Nephron progenitor cell (in vitro differentiated cells): Measurements from ENCODE around the gene ACTR3C.

Source experiments
- DNase-seq: peaks from one replicate; pipeline ENCODE4 v3.0.0; 2021
- H3K27ac Mint-ChIP-seq: 2 replicates; pipeline ENCODE4 v1.8.0; 2021; ENCODE audit warnings: mild to moderate bottlenecking, moderate library complexity, mixed read lengths
- H3K27me3 Mint-ChIP-seq: 2 replicates; pipeline ENCODE4 v1.8.0; 2021; ENCODE audit warnings: mild to moderate bottlenecking, low read depth, mixed read lengths; ENCODE audit not compliant: poor library complexity
- H3K36me3 Mint-ChIP-seq: 2 replicates; pipeline ENCODE4 v1.8.0; 2021; ENCODE audit warnings: low read depth, mixed read lengths
- H3K4me1 Mint-ChIP-seq: 2 replicates; pipeline ENCODE4 v1.8.0; 2021; ENCODE audit warnings: mixed read lengths
- H3K4me3 Mint-ChIP-seq: 2 replicates; pipeline ENCODE4 v1.8.0; 2021; ENCODE audit warnings: mild to moderate bottlenecking, moderate library complexity, mixed read lengths
- H3K9me3 Mint-ChIP-seq: 2 replicates; pipeline ENCODE4 v1.8.0; 2021; ENCODE audit warnings: mild to moderate bottlenecking, moderate library complexity, mixed read lengths
- CTCF ChIP-seq: fragments of 200-600 bp; sonication (generic); IDR thresholded peaks from 2 replicates; pipeline ENCODE4 v1.5.0; 2021; ENCODE audit warnings: antibody characterized with exemption

Gene ACTR3C

GRCh38 chr7:150340024-150340749 is 16.8 kb upstream of the ACTR3C start:
- Mint-ChIP-seq H3K27ac (no peak overlapping the region), H3K27me3 (peaks cover 73% of the 10 kb centered on the region), H3K4me1 (peaks cover 47% of the 10 kb centered on the region), H3K9me3 (peaks cover 19% of the 10 kb centered on the region), H3K36me3 (no peaks in the 10 kb centered on the region), H3K4me3 (peak overlapping the region; percentile 47)
- DNase-seq = peak; percentile 53
- TF ChIP-seq CTCF = no peak

- Mint-ChIP-seq H3K4me3 (peak overlapping the region; percentile 47), H3K4me1 (peaks cover 49% of the 10 kb centered on the region), H3K27ac (no peak overlapping the region), H3K27me3 (peaks cover 71% of the 10 kb centered on the region), H3K36me3 (no peaks in the 10 kb centered on the region), H3K9me3 (peaks cover 13% of the 10 kb centered on the region)
- TF ChIP-seq CTCF = no peak
- DNase-seq = no peak
These were observed 16.1 kb upstream of the ACTR3C start for GRCh38 chr7:150339409-150339809.

- Mint-ChIP-seq H3K36me3 (no peaks in the 10 kb centered on the region), H3K4me3 (no peak overlapping the region), H3K9me3 (peaks cover 3% of the 10 kb centered on the region), H3K27ac (no peak overlapping the region), H3K27me3 (peaks cover 64% of the 10 kb centered on the region), H3K4me1 (peaks cover 49% of the 10 kb centered on the region)
- no peak for TF ChIP-seq CTCF
- DNase-seq = no peak
These were observed 15.0 kb upstream of the ACTR3C start for GRCh38 chr7:150338166-150338829.

GRCh38 chr7:150337659-150338081 is 14.3 kb upstream of the ACTR3C start:
- Mint-ChIP-seq H3K36me3 (no peaks in the 10 kb centered on the region), H3K4me1 (peaks cover 49% of the 10 kb centered on the region), H3K9me3 (no peaks in the 10 kb centered on the region), H3K27ac (no peak overlapping the region), H3K4me3 (no peak overlapping the region), H3K27me3 (peaks cover 63% of the 10 kb centered on the region)
- TF ChIP-seq CTCF = no peak
- no peak for DNase-seq

- H3K4me1 Mint-ChIP-seq = peaks cover 48% of the 10 kb centered on the region
- no peak overlapping the region for H3K4me3 Mint-ChIP-seq
- no peaks in the 10 kb centered on the region for H3K36me3 Mint-ChIP-seq
- H3K27ac Mint-ChIP-seq = no peak overlapping the region
- no peaks in the 10 kb centered on the region for H3K9me3 Mint-ChIP-seq
- peaks cover 58% of the 10 kb centered on the region for H3K27me3 Mint-ChIP-seq
- no peak for TF ChIP-seq CTCF
- DNase-seq = no peak
These were observed 13.8 kb upstream of the ACTR3C start for GRCh38 chr7:150337179-150337578.

GRCh38 chr7:150336746-150337145 is 13.4 kb upstream of the ACTR3C start:
- H3K4me1 Mint-ChIP-seq = peaks cover 43% of the 10 kb centered on the region
- H3K9me3 Mint-ChIP-seq = no peaks in the 10 kb centered on the region
- H3K27ac Mint-ChIP-seq = no peak overlapping the region
- H3K27me3 Mint-ChIP-seq = peaks cover 54% of the 10 kb centered on the region
- TF ChIP-seq CTCF = no peak
- no peak for DNase-seq
- no peak overlapping the region for H3K4me3 Mint-ChIP-seq
- no peaks in the 10 kb centered on the region for H3K36me3 Mint-ChIP-seq
